Effector memory CD4-positive, alpha-beta T cell (primary cell): ENCODE data around the gene NRDE2.
"Not testable (repeated sequence)": the region's sequence is repeated elsewhere in the genome, so short reads cannot be mapped to it uniquely, and the experiment has no call there.

Experiments used
- DNase-seq, 3 donors: peaks; one replicate each; pipeline ENCODE4 v3.0.0-alpha.2; 2020
- H3K27ac ChIP-seq: 2 replicates; pipeline ENCODE4 v1.7.0; 2013; ENCODE audit warnings: mild to moderate bottlenecking, low read length, moderate library complexity; ENCODE audit not compliant: insufficient read depth, poor library complexity, severe bottlenecking
- H3K27me3 ChIP-seq: replicated peaks from 2 replicates; pipeline ENCODE4 v1.7.0; 2013; ENCODE audit warnings: mild to moderate bottlenecking, low read length; ENCODE audit not compliant: insufficient read depth, control insufficient read depth, poor library complexity, severe bottlenecking
- H3K36me3 ChIP-seq: 2 replicates; pipeline ENCODE4 v1.7.0; 2013; ENCODE audit warnings: mild to moderate bottlenecking, low read length, moderate library complexity; ENCODE audit not compliant: control insufficient read depth, insufficient read depth
- H3K4me1 ChIP-seq: 2 replicates; pipeline ENCODE4 v1.7.0; 2013; ENCODE audit warnings: low read length, mild to moderate bottlenecking; ENCODE audit not compliant: control insufficient read depth, insufficient read depth, poor library complexity, severe bottlenecking
- H3K4me3 ChIP-seq: 2 replicates; pipeline ENCODE4 v1.7.0; 2013; ENCODE audit warnings: low read length, low read depth, mild to moderate bottlenecking; ENCODE audit not compliant: insufficient read depth, poor library complexity, severe bottlenecking
- H3K9me3 ChIP-seq: 2 replicates; pipeline ENCODE4 v1.7.0; 2013; ENCODE audit warnings: mild to moderate bottlenecking, low read length, moderate library complexity; ENCODE audit not compliant: control insufficient read depth

The NRDE2 gene

GRCh38 chr14:90344331-90345238 is 12.8 kb upstream of the NRDE2 start:
- no peak for DNase-seq
- no peak overlapping the region for H3K27ac ChIP-seq
- H3K9me3 ChIP-seq = no peaks in the 10 kb centered on the region
- H3K36me3 ChIP-seq = no peaks in the 10 kb centered on the region
- no peaks in the 10 kb centered on the region for H3K4me1 ChIP-seq
- H3K4me3 ChIP-seq = no peak overlapping the region
- H3K27me3 ChIP-seq = no peaks in the 10 kb centered on the region

DNA sequence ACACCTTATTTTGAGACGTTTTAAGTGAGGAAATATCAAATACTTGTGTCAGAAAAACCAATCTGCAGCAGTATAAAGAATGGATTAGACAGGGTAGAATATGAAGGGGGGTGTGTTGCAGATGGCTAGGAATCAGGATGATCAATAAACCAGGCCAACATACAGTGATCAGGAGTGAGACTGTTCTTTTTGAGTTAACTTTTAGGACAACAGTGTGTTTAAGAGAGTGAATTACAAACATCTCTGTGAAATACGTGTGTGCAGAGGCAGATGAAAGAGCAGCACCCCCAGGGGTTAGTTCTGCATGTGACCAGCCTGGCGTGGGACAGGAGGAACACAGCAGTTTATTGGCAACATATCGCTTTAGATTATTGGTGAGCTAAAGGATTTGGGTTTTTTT is 10.6 kb upstream of the NRDE2 start:
- H3K4me1 ChIP-seq = no peaks in the 10 kb centered on the region

DNA sequence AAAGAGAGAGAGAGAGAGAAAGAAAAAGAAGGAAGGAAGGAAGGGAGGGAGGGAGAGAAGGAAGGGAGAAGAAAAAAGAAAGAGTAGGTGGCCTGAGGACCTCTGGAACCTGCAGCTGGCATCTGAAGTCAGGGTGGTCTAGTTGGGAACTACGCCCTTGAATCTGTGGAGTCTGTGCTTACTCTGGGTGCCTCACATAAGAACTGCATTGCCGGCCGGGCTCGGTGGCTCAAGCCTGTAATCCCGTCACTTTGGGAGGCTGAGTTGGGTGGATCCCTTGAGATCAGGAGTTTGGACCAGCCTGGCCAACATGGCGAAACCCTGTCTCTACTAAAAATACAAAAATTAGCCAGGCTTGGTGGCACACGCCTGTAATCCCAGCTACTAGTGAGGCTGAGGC is 10.0 kb upstream of the NRDE2 start:
- Histone ChIP-seq H3K27me3 (no peaks in the 10 kb centered on the region), H3K9me3 (no peaks in the 10 kb centered on the region), H3K36me3 (no peaks in the 10 kb centered on the region), H3K4me1 (no peaks in the 10 kb centered on the region), H3K4me3 (no peak overlapping the region), H3K27ac (no peak overlapping the region)
- DNase-seq = no peak

More for the DNA sequence above, 10.6 kb upstream of the NRDE2 start:
- DNase-seq = no peak
- Histone ChIP-seq H3K27ac (no peak overlapping the region), H3K27me3 (no peaks in the 10 kb centered on the region), H3K36me3 (no peaks in the 10 kb centered on the region), H3K4me3 (no peak overlapping the region), H3K9me3 (no peaks in the 10 kb centered on the region)

DNA sequence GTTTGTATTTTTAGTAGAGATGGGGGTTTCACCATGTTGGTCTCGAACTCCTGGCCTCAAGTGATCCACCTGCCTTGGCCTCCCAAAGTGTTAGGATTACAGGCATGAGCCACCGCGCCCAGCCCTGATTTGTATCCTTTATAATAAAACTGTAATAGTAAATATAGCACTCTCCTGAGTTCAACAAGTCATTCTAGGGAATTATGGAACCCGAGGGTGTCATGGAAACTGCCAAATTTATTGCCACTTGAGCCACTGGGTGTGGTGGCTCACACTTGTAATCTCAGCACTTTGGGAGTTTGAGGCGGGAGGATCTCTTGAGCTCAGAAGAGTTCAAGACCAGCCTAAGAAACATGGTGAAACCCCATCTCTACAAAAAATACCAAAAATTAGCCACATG is 9.5 kb upstream of the NRDE2 start:
- not testable (repeated sequence) for H3K27ac ChIP-seq

DNA sequence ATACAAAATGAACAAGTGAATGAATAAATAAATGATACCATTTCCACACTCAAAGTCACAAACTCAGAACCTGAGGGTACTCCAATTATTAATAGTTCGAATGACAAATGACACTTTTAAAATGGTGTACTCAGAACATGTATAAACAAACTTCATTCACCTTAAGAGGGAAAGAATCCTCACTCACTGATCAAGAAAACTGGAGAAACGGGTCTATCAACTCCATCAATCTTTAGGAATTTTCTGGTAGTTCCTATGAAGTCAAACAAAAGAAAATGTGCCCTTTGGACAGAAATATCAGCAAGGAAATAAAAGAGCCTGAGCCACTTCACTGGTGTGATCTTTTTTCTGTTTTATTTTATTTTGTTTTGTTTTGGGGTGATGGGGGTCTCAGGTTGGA is 5.2 kb upstream of the NRDE2 start:
- no peaks in the 10 kb centered on the region for H3K9me3 ChIP-seq

More for the DNA sequence above, 9.5 kb upstream of the NRDE2 start:
- H3K36me3 ChIP-seq, H3K9me3 ChIP-seq, H3K4me1 ChIP-seq, H3K27me3 ChIP-seq, DNase-seq, H3K4me3 ChIP-seq: not testable (repeated sequence)

DNA sequence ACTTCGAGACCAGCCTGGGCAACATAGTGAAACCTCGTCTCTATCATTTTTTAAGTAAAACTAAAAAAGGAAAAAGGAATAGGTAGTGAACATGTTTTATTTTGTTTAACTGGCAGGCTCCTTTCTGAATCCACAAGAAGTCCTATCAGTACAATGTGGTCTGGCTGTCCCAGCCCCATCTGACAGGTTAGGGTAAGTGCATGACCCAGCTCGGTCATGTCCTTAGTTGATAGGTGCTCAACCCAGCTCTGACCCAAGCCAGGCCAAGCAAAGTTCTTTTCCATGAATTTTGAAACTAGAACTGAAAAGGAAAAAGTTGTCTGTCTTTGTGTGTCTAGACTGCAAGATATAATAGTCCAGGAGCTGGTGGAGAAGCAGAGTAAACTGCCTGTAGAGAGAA is 4.7 kb upstream of the NRDE2 start:
- Histone ChIP-seq H3K4me1 (peaks cover 3% of the 10 kb centered on the region), H3K36me3 (no peaks in the 10 kb centered on the region), H3K9me3 (no peaks in the 10 kb centered on the region), H3K27me3 (no peaks in the 10 kb centered on the region), H3K4me3 (no peak overlapping the region), H3K27ac (no peak overlapping the region)
- DNase-seq = no peak

More for the DNA sequence above, 5.2 kb upstream of the NRDE2 start:
- Histone ChIP-seq H3K27ac (no peak overlapping the region), H3K4me1 (no peaks in the 10 kb centered on the region), H3K4me3 (no peak overlapping the region), H3K27me3 (no peaks in the 10 kb centered on the region), H3K36me3 (no peaks in the 10 kb centered on the region)
- no peak for DNase-seq

- no peak for DNase-seq
- Histone ChIP-seq H3K4me3 (peak overlapping the region; percentile 88), H3K9me3 (no peaks in the 10 kb centered on the region), H3K4me1 (peaks cover 5% of the 10 kb centered on the region), H3K36me3 (no peaks in the 10 kb centered on the region), H3K27ac (peak overlapping the region; percentile 71), H3K27me3 (no peaks in the 10 kb centered on the region)
These were observed 487 bp upstream of the NRDE2 start for GRCh38 chr14:90332271-90332584.

DNA sequence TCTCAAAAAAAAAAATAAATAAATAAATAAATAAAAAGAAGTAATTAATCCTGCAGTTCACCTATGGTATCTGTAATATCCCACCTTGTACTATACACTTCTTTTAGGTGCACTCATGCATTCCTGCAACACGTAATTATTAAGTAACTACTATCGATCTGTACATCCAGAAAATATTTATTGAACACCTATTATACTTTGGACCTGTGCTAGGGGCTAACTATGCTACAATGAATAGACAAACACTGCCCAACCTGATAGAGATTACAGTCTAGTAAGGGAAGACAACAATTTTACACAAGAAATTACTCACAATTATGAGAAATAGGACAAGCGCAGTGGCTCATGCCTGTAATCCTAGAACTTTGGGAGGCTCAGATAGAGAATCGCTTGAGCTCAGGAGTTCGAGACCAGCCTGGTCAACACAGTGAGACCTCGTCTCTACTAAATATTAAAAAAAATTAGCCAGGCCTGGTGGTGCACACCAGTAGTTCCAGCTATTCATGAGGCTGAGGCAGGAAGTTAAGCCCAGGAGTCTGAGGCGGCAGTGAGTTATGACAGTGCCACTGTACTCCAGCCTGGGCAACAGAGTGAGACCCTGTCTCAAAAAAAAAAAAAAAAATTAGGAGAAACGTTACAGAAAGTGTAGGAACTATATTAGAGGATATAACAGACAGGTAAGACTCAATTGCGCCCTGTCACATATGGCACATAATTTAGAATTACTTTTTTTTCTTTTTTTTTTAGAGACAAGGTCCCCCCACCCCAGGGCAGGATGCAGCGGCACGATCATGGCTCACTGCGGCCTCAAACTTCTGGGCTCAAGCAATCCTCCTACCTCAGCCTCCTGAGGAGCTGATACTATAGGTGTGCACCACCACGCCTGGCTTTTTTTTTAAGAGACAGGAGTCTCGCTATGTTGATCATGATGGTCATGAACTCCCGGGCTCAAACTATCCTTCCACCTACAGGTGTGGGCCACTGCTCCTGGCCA is 1.2 kb downstream of the NRDE2 start:
- peak overlapping the region; percentile 88 for H3K4me3 ChIP-seq
- H3K9me3 ChIP-seq = no peaks in the 10 kb centered on the region
- H3K4me1 ChIP-seq = peaks cover 5% of the 10 kb centered on the region
- no peak for DNase-seq
- no peaks in the 10 kb centered on the region for H3K36me3 ChIP-seq
- no peak overlapping the region for H3K27ac ChIP-seq
- H3K27me3 ChIP-seq = no peaks in the 10 kb centered on the region

GRCh38 chr14:90321891-90322290 is 9.8 kb downstream of the NRDE2 start:
- peaks cover 8% of the 10 kb centered on the region for H3K36me3 ChIP-seq
- no peaks in the 10 kb centered on the region for H3K9me3 ChIP-seq
- no peaks in the 10 kb centered on the region for H3K4me1 ChIP-seq
- no peaks in the 10 kb centered on the region for H3K27me3 ChIP-seq
- no peak overlapping the region for H3K27ac ChIP-seq
- no peak for DNase-seq
- no peak overlapping the region for H3K4me3 ChIP-seq
